DOHH2 (cell line): ENCODE data around the gene TBC1D2.

Source experiments
- EZH2phosphoT487 ChIP-seq: fragments of 200-600 bp; sonication (generic); IDR thresholded peaks from 2 replicates; pipeline ENCODE4 v1.6.1; 2017; ENCODE audit warnings: borderline replicate concordance, mild to moderate bottlenecking, antibody characterized with exemption, low read length, moderate library complexity, mixed read lengths
- TF ChIP-seq, protein P1 (sequence below): fragments of 200-600 bp; sonication (generic); IDR thresholded peaks from one replicate; pipeline ENCODE4 v1.5.1; 2014; ENCODE audit warnings: antibody characterized with exemption, mild to moderate bottlenecking, low read depth, low read length; ENCODE audit not compliant: poor library complexity, severe bottlenecking

DNA sequence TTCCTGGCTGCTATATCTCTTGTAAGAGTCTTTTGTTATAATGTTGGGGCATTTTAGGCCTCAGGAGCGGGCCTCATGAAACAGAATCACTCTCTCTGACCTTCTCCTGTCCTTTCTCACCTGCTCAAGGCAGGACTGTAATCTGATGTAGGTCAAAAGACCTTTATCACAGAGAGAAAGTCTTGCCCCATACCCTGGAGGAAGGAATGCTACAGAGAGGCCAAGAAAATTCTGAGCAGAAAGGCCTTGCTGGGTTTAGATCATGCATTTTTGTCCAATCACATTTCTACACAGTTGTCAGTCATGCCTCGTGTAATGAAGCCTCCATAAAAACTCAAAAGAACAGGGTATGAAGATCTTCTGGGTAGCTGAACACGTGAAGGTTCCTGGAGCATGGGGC, 45.2 kb upstream of the TBC1D2 start:
- TF ChIP-seq, protein P1, sequence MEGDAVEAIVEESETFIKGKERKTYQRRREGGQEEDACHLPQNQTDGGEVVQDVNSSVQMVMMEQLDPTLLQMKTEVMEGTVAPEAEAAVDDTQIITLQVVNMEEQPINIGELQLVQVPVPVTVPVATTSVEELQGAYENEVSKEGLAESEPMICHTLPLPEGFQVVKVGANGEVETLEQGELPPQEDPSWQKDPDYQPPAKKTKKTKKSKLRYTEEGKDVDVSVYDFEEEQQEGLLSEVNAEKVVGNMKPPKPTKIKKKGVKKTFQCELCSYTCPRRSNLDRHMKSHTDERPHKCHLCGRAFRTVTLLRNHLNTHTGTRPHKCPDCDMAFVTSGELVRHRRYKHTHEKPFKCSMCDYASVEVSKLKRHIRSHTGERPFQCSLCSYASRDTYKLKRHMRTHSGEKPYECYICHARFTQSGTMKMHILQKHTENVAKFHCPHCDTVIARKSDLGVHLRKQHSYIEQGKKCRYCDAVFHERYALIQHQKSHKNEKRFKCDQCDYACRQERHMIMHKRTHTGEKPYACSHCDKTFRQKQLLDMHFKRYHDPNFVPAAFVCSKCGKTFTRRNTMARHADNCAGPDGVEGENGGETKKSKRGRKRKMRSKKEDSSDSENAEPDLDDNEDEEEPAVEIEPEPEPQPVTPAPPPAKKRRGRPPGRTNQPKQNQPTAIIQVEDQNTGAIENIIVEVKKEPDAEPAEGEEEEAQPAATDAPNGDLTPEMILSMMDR: no peak
- TF ChIP-seq EZH2phosphoT487: no peak
